Stomach (tissue), 4 donors: ENCODE results near the gene ATP2A3.

ENCODE experiments used
- POLR2A ChIP-seq, 4 donors: fragments of 450-650 bp; IDR thresholded peaks; one replicate each; pipeline ENCODE4 v1.6.1; 2016; ENCODE audit warnings: antibody characterized with exemption in 4 of 4, control low read depth in 2 of 4, mild to moderate bottlenecking in 1 of 4, moderate library complexity in 1 of 4
- POLR2AphosphoS5 ChIP-seq, 3 donors: sonication (generic); formaldehyde crosslinking; IDR thresholded peaks; one replicate each; pipeline ENCODE4 v1.6.1; 2016; ENCODE audit warnings: antibody characterized with exemption in 3 of 3
- TF ChIP-seq, protein P1 (sequence below), 7 experiments: fragments of 450-650 bp in 4 of 7; fragments of 200-600 bp in 3 of 7; sonication (generic) in 3 of 7; IDR thresholded peaks; one replicate each; pipeline ENCODE4 v1.5.1; 2016 to 2019; ENCODE audit warnings: antibody characterized with exemption in 7 of 7, control low read depth in 2 of 7, mild to moderate bottlenecking in 1 of 7

DNA sequence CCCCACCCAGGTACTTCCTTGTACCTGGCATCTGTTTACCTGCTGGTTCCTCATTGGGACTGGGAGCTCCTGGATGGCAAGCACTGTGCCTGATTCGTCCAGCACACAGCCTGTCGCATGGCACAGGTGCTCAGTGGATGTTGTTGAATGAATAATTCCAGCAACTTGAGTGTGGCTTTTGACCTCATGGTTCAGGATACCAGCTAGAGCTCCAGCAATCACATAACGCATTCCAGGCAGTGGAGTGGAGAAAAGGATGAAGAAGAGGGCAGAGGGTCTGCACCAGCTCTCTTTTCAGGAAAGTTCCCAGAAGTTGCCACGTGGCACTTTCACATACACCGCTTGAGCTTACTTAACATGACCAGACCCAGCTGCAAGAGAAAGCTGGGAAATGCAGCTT is 70.0 kb downstream of the ATP2A3 start:
- no peak for TF ChIP-seq POLR2A (IDR thresholded peaks at IDR 0.05)
- TF ChIP-seq, protein P1, sequence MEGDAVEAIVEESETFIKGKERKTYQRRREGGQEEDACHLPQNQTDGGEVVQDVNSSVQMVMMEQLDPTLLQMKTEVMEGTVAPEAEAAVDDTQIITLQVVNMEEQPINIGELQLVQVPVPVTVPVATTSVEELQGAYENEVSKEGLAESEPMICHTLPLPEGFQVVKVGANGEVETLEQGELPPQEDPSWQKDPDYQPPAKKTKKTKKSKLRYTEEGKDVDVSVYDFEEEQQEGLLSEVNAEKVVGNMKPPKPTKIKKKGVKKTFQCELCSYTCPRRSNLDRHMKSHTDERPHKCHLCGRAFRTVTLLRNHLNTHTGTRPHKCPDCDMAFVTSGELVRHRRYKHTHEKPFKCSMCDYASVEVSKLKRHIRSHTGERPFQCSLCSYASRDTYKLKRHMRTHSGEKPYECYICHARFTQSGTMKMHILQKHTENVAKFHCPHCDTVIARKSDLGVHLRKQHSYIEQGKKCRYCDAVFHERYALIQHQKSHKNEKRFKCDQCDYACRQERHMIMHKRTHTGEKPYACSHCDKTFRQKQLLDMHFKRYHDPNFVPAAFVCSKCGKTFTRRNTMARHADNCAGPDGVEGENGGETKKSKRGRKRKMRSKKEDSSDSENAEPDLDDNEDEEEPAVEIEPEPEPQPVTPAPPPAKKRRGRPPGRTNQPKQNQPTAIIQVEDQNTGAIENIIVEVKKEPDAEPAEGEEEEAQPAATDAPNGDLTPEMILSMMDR (IDR thresholded peaks at IDR 0.05) = no peak
- no peak for TF ChIP-seq POLR2AphosphoS5 (IDR thresholded peaks at IDR 0.05)
